Cortex of kidney (tissue), 1 donor: ENCODE measurements around the gene PELI2.

Experiments used
- DNase-seq: peaks from one replicate; lab custom pipeline; 2025; lab: John Stamatoyannopoulos, UW

Gene PELI2

GRCh38 chr14:56172571-56172971, 54.4 kb downstream of the PELI2 start:
- DNase-seq, result no peak

DNA sequence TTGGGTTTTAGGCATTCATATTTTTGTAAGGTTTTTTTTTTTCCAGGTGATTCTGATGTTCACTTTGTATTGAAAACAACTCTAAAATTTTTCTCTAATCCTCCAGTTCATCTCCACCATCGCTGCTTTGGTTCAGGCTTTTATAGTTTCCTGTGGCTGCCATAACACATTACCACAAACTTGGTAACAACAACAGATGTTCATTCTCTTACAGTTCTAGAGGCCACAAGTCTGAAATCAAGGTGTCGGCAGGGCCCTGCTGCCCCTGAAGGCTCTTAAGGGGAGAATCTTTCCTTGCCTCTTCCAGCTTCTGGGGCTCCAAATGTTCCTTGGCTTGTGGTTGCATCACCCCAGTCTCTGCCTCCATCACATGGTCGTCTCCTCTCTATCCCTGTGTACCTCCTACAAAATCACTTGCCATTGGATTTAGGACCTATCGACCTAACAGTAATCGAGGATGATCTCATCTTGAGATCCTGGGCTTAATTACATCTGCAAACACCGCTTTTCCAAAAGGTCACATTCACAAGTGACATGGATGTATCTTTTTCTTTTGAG, 55.2 kb downstream of the PELI2 start:
- DNase-seq, result no peak

- no peak for DNase-seq
Observed at GRCh38 chr14:56175773-56176172, 57.6 kb downstream of the PELI2 start.

GRCh38 chr14:56176530-56176929, 58.3 kb downstream of the PELI2 start:
- DNase-seq, result no peak

GRCh38 chr14:56177036-56177435, 58.8 kb downstream of the PELI2 start:
- DNase-seq, result no peak

- DNase-seq, result no peak
Observed at GRCh38 chr14:56180754-56181542, 62.7 kb downstream of the PELI2 start.

- no peak for DNase-seq
Observed at GRCh38 chr14:56181681-56182085, 63.5 kb downstream of the PELI2 start.

DNA sequence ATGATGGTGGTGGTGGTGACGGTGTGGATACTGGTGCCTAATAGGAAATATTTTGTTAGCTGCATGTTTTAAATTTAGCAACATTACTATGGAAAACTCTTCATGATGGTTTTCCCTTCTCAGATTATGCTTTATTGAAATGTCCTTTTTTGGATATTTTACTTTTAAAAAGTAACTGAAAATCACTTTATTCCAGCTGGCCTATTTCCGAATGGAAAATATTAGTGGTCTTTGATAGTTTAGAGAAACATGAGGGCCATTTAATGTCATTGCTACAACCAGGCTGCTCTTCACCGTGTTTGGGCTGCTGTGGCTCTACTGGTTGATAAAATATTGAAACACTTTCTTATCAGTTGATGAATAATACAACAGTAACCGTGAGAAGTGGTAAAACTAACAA, 64.2 kb downstream of the PELI2 start:
- DNase-seq, result no peak

- DNase-seq, result no peak
Observed at GRCh38 chr14:56183631-56184157, 65.5 kb downstream of the PELI2 start.

DNA sequence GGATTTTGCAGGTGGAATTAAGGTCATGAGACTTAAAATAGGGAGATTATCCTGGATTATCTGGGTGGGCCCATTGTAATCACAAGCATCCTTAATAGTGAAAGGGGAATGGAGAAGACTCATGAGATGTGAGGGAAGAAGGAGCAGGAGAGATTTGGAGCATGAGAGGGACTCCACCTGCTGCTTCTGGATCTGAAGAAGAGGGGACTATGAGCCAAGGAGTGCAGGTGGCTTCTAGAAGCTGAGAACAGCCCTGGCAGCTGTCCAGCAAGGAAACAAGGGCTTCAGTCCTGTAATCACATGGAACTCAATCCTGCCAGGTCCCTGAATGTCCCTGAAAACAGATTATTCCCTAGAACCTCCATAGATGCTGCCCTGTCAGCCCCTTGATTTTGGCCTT, 67.8 kb downstream of the PELI2 start:
- no peak for DNase-seq

GRCh38 chr14:56187736-56188135, 69.5 kb downstream of the PELI2 start:
- no peak for DNase-seq

DNA sequence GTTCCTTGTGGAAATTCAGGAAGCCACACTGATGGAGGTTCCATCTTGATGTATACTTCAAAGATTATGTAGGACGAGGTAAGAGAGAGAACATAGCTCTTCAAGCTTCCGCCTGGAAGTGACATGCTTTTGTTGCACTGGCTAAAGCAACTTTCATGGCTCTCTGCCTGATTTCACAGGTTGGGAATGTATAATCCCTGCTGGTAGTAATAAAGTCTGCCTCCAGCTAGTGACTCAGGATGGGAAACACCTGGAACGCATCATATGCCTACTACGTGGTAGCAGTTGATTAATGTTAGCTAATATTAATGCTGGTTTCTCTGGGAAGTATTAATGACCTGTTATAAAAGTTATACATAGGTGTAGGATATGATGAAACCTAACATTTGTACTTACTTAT, 71.1 kb downstream of the PELI2 start:
- DNase-seq, result no peak

DNA sequence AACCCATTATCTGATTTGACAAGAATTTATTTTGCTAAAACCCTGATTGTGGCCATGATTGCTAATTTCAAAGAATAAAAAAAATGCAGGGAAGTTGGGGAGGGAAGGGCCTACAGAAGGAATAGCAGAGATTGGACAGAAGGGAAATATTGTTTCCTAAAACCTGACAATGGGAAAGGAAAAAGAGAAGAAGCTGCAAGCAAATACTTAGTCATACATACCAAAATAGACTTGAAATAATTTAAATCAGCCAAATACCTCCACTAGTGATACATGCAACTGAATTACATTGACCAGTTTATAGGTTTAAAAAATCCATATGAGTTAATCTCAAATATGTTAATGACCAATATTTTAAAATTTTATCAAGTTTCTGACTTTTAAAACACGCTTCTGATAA, 75.1 kb downstream of the PELI2 start:
- DNase-seq, result no peak

- DNase-seq, result no peak
Observed at GRCh38 chr14:56194042-56194441, 75.8 kb downstream of the PELI2 start.

DNA sequence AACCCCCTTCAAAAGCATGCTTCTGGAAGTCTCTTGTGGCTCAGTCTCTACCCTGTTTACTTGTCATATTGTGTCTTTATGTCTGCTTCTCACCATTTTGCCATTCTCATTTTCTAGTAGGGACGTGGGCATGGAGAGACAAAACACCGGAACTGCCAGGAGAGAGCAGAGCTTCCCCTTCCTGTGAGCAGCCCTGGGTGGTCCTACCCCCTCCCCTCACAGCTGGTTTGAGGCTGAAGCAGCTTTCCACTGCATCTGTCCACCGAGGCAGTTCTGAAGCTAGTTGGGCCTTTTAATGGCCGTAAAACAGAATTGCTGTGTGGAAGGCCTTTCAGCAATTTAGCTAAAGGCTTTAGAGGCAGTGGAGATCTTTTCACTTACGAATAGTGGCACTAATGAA, 77.0 kb downstream of the PELI2 start:
- no peak for DNase-seq

DNA sequence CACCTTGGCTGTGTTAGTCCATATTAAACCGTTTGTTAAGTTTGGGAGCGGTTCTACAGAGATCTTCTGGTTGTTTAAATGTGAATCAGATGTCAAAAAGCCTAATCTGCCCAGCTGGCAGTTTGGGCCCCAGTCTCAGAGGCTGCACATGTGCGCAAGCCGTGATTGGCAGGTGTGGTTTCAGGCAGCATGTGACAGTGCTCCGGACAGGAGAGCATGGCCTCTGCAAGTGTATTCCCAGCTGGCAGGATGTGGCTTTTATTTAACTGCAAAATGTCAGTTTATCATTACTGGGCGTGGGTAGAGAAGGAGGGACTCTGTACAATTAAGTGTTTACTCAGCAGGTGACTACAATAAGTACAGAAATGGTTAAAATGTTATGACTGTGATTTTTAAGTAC, 77.5 kb downstream of the PELI2 start:
- DNase-seq, result no peak

DNA sequence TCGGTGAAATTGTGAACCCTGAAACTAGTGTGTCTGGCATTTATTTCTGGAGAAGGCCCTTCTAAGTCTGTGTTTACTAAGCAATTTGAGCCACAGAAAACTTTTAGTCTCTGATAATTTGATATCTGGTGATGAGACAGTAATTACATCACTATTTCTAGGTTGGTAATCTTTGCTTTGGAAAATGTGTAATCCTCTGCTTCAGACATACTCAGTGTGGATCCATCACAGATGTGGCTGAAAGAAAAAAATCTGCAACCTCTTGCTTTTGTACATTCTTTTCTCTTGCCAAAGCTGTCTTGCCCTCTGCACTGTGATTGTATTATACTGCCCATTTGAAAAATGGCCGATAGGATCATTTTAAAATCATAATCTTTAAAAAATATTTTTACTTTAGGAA, 78.1 kb downstream of the PELI2 start:
- DNase-seq, result no peak

DNA sequence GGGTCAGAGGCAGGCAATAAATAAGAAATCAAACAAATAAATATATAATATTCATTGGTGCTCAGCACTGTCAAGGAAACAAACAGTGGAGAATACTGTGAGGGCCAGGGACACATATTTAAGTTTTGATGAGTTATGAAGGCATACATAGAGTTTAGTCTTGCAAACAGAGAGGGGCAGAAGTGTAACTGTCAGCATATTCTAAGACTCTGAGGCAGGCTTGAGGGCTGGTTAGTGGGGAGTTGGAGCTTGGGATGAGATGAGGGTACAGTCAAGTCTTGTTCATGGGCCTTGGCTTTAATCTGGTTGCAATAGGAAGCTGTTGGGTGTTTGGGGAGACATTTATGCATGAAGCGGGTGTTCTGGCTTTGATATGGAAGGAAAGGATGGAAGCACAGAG, 78.9 kb downstream of the PELI2 start:
- DNase-seq, result no peak

DNA sequence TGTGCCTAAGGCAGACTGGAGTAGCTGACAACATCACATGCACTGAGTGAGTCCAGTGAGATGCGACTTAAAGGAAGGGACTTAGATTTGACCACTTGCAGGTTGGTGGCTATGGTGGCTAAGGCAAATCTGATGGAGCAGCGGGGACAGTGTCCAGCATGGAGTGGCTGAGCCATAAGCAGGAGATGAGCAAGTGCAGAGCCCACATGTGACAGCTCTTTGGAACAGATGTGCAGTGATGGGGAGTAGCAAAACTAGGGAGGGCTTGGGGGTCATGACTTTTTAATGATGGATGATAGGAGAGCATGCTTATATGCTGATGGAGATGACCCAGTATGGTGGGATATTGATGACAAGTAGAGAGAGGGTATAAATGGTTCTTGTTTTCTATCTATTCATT, 80.2 kb downstream of the PELI2 start:
- DNase-seq, result no peak

GRCh38 chr14:56199095-56199981, 81.1 kb downstream of the PELI2 start:
- no peak for DNase-seq

GRCh38 chr14:56199982-56200577, 81.9 kb downstream of the PELI2 start:
- DNase-seq, result no peak

- no peak for DNase-seq
Observed at GRCh38 chr14:56202256-56202655, 84.0 kb downstream of the PELI2 start.
